Measurements from ENCODE around the gene C4orf50. TPM values are rescaled to one million over a fixed set of nuclear protein-coding genes. Genes with fewer than 3 reads are reported as not detected.

The C4orf50 gene
- total RNA-seq, 1 experiment from 2014 or later, result 0.17 TPM

- no peak overlapping the region for H3K4ac ChIP-seq (ENCODE audit: low read depth, low read length)
- Mint-ChIP-seq H3K27me3 (ENCODE audit: low read depth) (no peaks in the 10 kb centered on the region), H3K4me3 (no peak overlapping the region), H3K9me3 (no peaks in the 10 kb centered on the region), H3K4me1 (peaks cover 19 to 38% of the 10 kb centered on the region in 2 experiments), H3K36me3 (ENCODE audit: insufficient read depth in 1 of 3, low read depth in 3 of 3) (peaks cover 0 to 3% (median 0%) of the 10 kb centered on the region in 3 experiments; a peak in 2 of 7 replicates), H3K27ac (no peak overlapping the region)
- peaks cover 31% of the 10 kb centered on the region for H3K79me1 ChIP-seq (ENCODE audit: insufficient read depth, low read depth, low read length, poor library complexity, severe bottlenecking)
- no peak for DNase-seq
- H2AK5ac ChIP-seq (ENCODE audit: insufficient read length, low read length), result no peak overlapping the region
- no peak overlapping the region for H3K23ac ChIP-seq (ENCODE audit: insufficient read length, low read depth, low read length)
- no peak overlapping the region for H2BK15ac ChIP-seq (ENCODE audit: low read depth, low read length)
- H3K56ac ChIP-seq (ENCODE audit: insufficient read length, low read depth, low read length), result no peak overlapping the region
- H2BK120ac ChIP-seq (ENCODE audit: low read depth, low read length, poor library complexity, severe bottlenecking), result no peak overlapping the region
- H2AFZ ChIP-seq (ENCODE audit: low read length), result no peak overlapping the region
- H3K9me3 ChIP-seq (ENCODE audit: control insufficient read depth, low read depth, low read length), result no peaks in the 10 kb centered on the region
- no peaks in the 10 kb centered on the region for H3K23me2 ChIP-seq (ENCODE audit: insufficient read length, low read depth, low read length, poor library complexity, severe bottlenecking)
- H4K5ac ChIP-seq (ENCODE audit: insufficient read length, low read depth, low read length), result no peak overlapping the region
- no peak overlapping the region for H3K14ac ChIP-seq (ENCODE audit: insufficient read depth, low read length)
- no peak overlapping the region for H3K27ac ChIP-seq (ENCODE audit: insufficient read length, low read depth, low read length)
- H3T11ph ChIP-seq (ENCODE audit: low read length), result no peak overlapping the region
- peaks cover 58% of the 10 kb centered on the region for H3K79me2 ChIP-seq (ENCODE audit: insufficient read depth, low read length)
- H4K20me1 ChIP-seq (ENCODE audit: control insufficient read depth, insufficient read depth, insufficient read length), result no peaks in the 10 kb centered on the region
- H3K9ac ChIP-seq (ENCODE audit: extremely low read depth, insufficient read length, low read length), result no peak overlapping the region
- no peak overlapping the region for H4K8ac ChIP-seq (replicated peaks; ENCODE audit: insufficient read length, low read depth, low read length)
- peaks cover 9% of the 10 kb centered on the region for H3K4me1 ChIP-seq (ENCODE audit: insufficient read depth, low read length)
- no peak overlapping the region for H2BK5ac ChIP-seq (ENCODE audit: insufficient read length, low read length)
- no peaks in the 10 kb centered on the region for H3K27me3 ChIP-seq (ENCODE audit: insufficient read depth, low read length)
- no peak overlapping the region for H4K91ac ChIP-seq (ENCODE audit: insufficient read length, low read depth, low read length)
- TF ChIP-seq CTCF (conservative IDR thresholded peaks at IDR 0.05), result no peak
- WGBS (ENCODE audit: extremely low coverage, insufficient read length, low lambda C conversion rate), result no CpG with 5 or more reads among the region's 4 CpGs
- no peak overlapping the region for H2BK12ac ChIP-seq (ENCODE audit: insufficient read length, low read depth, low read length)
- H3K18ac ChIP-seq (ENCODE audit: insufficient read length, low read depth, low read length), result no peak overlapping the region
- no peak overlapping the region for H2BK20ac ChIP-seq (ENCODE audit: low read depth, low read length, poor library complexity, severe bottlenecking)
- H3K4me2 ChIP-seq (ENCODE audit: insufficient read depth, insufficient read length, low read length), result no peak overlapping the region
Observed at GRCh38 chr4:5881340-5881739, 136.9 kb downstream of the C4orf50 start.

All from H9 (cell line).